H9 (cell line): ENCODE measurements around the gene OR2A2. TPM values are rescaled to one million over a fixed set of nuclear protein-coding genes. Genes with fewer than 3 reads are reported as not detected.

ENCODE experiments used
- DNase-seq: peaks from one replicate; pipeline ENCODE4 v3.0.0-alpha.2; 2017
- H2AFZ ChIP-seq: one replicate; pipeline ENCODE4 v1.6.1; 2013; ENCODE audit warnings: mild to moderate bottlenecking, low read length, control low read depth, moderate library complexity
- H2AK5ac ChIP-seq: 2 replicates; pipeline ENCODE4 v1.6.1; 2013; ENCODE audit warnings: low read length, control low read depth, mixed read lengths; ENCODE audit not compliant: insufficient read length
- H2BK120ac ChIP-seq: one replicate; pipeline ENCODE4 v1.6.1; 2013; ENCODE audit warnings: low read depth, mild to moderate bottlenecking, low read length, control low read depth, inconsistent platforms; ENCODE audit not compliant: poor library complexity, severe bottlenecking
- H2BK12ac ChIP-seq: 2 replicates; pipeline ENCODE4 v1.6.1; 2013; ENCODE audit warnings: low read length, control low read depth, mixed read lengths, low read depth; ENCODE audit not compliant: insufficient read length
- H2BK15ac ChIP-seq: 2 replicates; pipeline ENCODE4 v1.6.1; 2013; ENCODE audit warnings: low read depth, low read length, control low read depth
- H2BK20ac ChIP-seq: one replicate; pipeline ENCODE4 v1.6.1; 2013; ENCODE audit warnings: low read depth, mild to moderate bottlenecking, low read length, control low read depth, inconsistent platforms; ENCODE audit not compliant: poor library complexity, severe bottlenecking
- H2BK5ac ChIP-seq: 2 replicates; pipeline ENCODE4 v1.6.1; 2013; ENCODE audit warnings: low read length, control low read depth, mixed read lengths; ENCODE audit not compliant: insufficient read length
- H3K14ac ChIP-seq: 2 replicates; pipeline ENCODE4 v1.6.1; 2013; ENCODE audit warnings: low read length, control low read depth; ENCODE audit not compliant: insufficient read depth
- H3K18ac ChIP-seq: 2 replicates; pipeline ENCODE4 v1.6.1; 2013; ENCODE audit warnings: low read depth, mild to moderate bottlenecking, mixed read lengths, low read length, control low read depth; ENCODE audit not compliant: insufficient read length
- H3K23ac ChIP-seq: 2 replicates; pipeline ENCODE4 v1.6.1; 2013; ENCODE audit warnings: low read length, control low read depth, mixed read lengths, low read depth; ENCODE audit not compliant: insufficient read length
- H3K23me2 ChIP-seq: 2 replicates; pipeline ENCODE4 v1.6.1; 2013; ENCODE audit warnings: low read depth, mild to moderate bottlenecking, mixed read lengths, low read length, control low read depth; ENCODE audit not compliant: insufficient read length, poor library complexity, severe bottlenecking
- H3K27ac ChIP-seq: 2 replicates; pipeline ENCODE4 v1.5.1; 2013; ENCODE audit warnings: low read length, control low read depth, mixed read lengths, low read depth; ENCODE audit not compliant: insufficient read length
- H3K27me3 ChIP-seq: 2 replicates; pipeline ENCODE4 v1.6.1; 2013; ENCODE audit warnings: low read length, control low read depth, inconsistent platforms; ENCODE audit not compliant: insufficient read depth
- H3K4ac ChIP-seq: 2 replicates; pipeline ENCODE4 v1.6.1; 2013; ENCODE audit warnings: low read depth, mild to moderate bottlenecking, control low read depth, inconsistent platforms, low read length, moderate library complexity
- H3K4me1 ChIP-seq: 2 replicates; pipeline ENCODE4 v1.6.1; 2013; ENCODE audit warnings: low read length, control low read depth, inconsistent platforms; ENCODE audit not compliant: insufficient read depth
- H3K4me2 ChIP-seq: 2 replicates; pipeline ENCODE4 v1.6.1; 2013; ENCODE audit warnings: low read length, control low read depth, mixed read lengths; ENCODE audit not compliant: insufficient read length, insufficient read depth
- H3K56ac ChIP-seq: 2 replicates; pipeline ENCODE4 v1.6.1; 2013; ENCODE audit warnings: low read depth, mild to moderate bottlenecking, mixed read lengths, low read length, control low read depth; ENCODE audit not compliant: insufficient read length
- H3K79me1 ChIP-seq: 2 replicates; pipeline ENCODE4 v1.6.1; 2013; ENCODE audit warnings: low read depth, mild to moderate bottlenecking, moderate library complexity, low read length, control low read depth, inconsistent platforms; ENCODE audit not compliant: insufficient read depth, poor library complexity, severe bottlenecking
- H3K79me2 ChIP-seq: 2 replicates; pipeline ENCODE4 v1.6.1; 2013; ENCODE audit warnings: low read length, control low read depth, inconsistent platforms; ENCODE audit not compliant: insufficient read depth
- H3K9ac ChIP-seq: 2 replicates; pipeline ENCODE4 v1.6.1; 2013; ENCODE audit warnings: low read length, control low read depth, mixed read lengths; ENCODE audit not compliant: insufficient read length; ENCODE audit errors: extremely low read depth
- H3K9me3 ChIP-seq: one replicate; pipeline ENCODE4 v1.6.1; 2013; ENCODE audit warnings: low read depth, low read length, inconsistent platforms; ENCODE audit not compliant: control insufficient read depth
- H3T11ph ChIP-seq: one replicate; pipeline ENCODE4 v1.6.1; 2013; ENCODE audit warnings: mild to moderate bottlenecking, low read length, control low read depth, inconsistent platforms
- H4K20me1 ChIP-seq: one replicate; pipeline ENCODE4 v1.6.1; 2013; ENCODE audit not compliant: control insufficient read depth, insufficient read length, insufficient read depth
- H4K5ac ChIP-seq: 2 replicates; pipeline ENCODE4 v1.6.1; 2013; ENCODE audit warnings: low read depth, mild to moderate bottlenecking, mixed read lengths, low read length, control low read depth; ENCODE audit not compliant: insufficient read length
- H4K8ac ChIP-seq: replicated peaks from 2 replicates; pipeline ENCODE4 v1.6.1; 2013; ENCODE audit warnings: low read length, control low read depth, mixed read lengths, low read depth; ENCODE audit not compliant: insufficient read length
- H4K91ac ChIP-seq: 2 replicates; pipeline ENCODE4 v1.6.1; 2013; ENCODE audit warnings: low read depth, mild to moderate bottlenecking, moderate library complexity, mixed read lengths, low read length, control low read depth; ENCODE audit not compliant: insufficient read length
- H3K27ac Mint-ChIP-seq, 3 experiments: 2 replicates in 2 of 3; 3 replicates in 1 of 3; pipeline ENCODE4 v1.8.0; 2020 to 2021; ENCODE audit warnings: mixed read lengths in 3 of 3, mild to moderate bottlenecking in 1 of 3, moderate library complexity in 1 of 3
- H3K27me3 Mint-ChIP-seq: 2 replicates; pipeline ENCODE4 v1.8.0; 2021; ENCODE audit warnings: low read depth, mild to moderate bottlenecking, moderate library complexity, mixed read lengths
- H3K36me3 Mint-ChIP-seq, 3 experiments: 2 replicates in 2 of 3; 3 replicates in 1 of 3; pipeline ENCODE4 v1.8.0; 2020 to 2021; ENCODE audit warnings: low read depth in 3 of 3, mixed read lengths in 3 of 3; ENCODE audit not compliant: insufficient read depth in 1 of 3
- H3K4me1 Mint-ChIP-seq, 2 experiments: 2 replicates each; pipeline ENCODE4 v1.8.0; 2020; ENCODE audit warnings: mixed read lengths in 2 of 2
- H3K4me3 Mint-ChIP-seq, 2 experiments: 2 replicates in 1 of 2; 3 replicates in 1 of 2; pipeline ENCODE4 v1.8.0; 2020 to 2021; ENCODE audit warnings: mild to moderate bottlenecking in 2 of 2, mixed read lengths in 2 of 2, moderate library complexity in 1 of 2
- H3K9me3 Mint-ChIP-seq, 2 experiments: 2 replicates in 1 of 2; 3 replicates in 1 of 2; pipeline ENCODE4 v1.8.0; 2020; ENCODE audit warnings: mild to moderate bottlenecking in 2 of 2, mixed read lengths in 2 of 2, moderate library complexity in 1 of 2
- CTCF ChIP-seq: fragments of 200-600 bp; sonication (generic); conservative IDR thresholded peaks from 3 replicates; pipeline ENCODE4 v1.8.0; 2021; ENCODE audit warnings: antibody characterized with exemption, mild to moderate bottlenecking
- WGBS: extraction: QIAGEN DNeasy Blood & Tissue Kit; methylation state at CpG from one replicate; pipeline ENCODE4 v1.1.7; 2013; ENCODE audit warnings: missing lambda C conversion rate, low lambda C conversion rate, mixed read lengths; ENCODE audit not compliant: insufficient read length; ENCODE audit errors: extremely low coverage; 5-methylcytosine and 5-hydroxymethylcytosine counted together
- total RNA-seq: library from RNA; stranded (reverse); gene quantifications from 2 replicates; pipeline ENCODE4 v1.2.1, GENCODE V29; 2021

Gene OR2A2
- total RNA-seq, 1 experiment from 2014 or later, result not detected

GRCh38 chr7:144100607-144101006 is 8.8 kb upstream of the OR2A2 start:
- no peak for TF ChIP-seq CTCF
- no peaks in the 10 kb centered on the region for H3K36me3 Mint-ChIP-seq
- Histone ChIP-seq H3T11ph (no peak overlapping the region), H2BK20ac (no peak overlapping the region), H3K27ac (no peak overlapping the region), H4K8ac (no peak overlapping the region), H3K4ac (no peak overlapping the region), H3K27me3 (no peaks in the 10 kb centered on the region), H2AK5ac (no peak overlapping the region), H3K79me1 (no peaks in the 10 kb centered on the region), H2BK5ac (no peak overlapping the region), H4K5ac (no peak overlapping the region), H2BK120ac (no peak overlapping the region), H3K9ac (no peak overlapping the region), H4K20me1 (no peaks in the 10 kb centered on the region), H2AFZ (no peak overlapping the region), H3K56ac (no peak overlapping the region), H3K14ac (no peak overlapping the region), H3K18ac (no peak overlapping the region), H2BK15ac (no peak overlapping the region), H3K4me1 (no peaks in the 10 kb centered on the region; the same call in 1 of the 2 replicates), H3K9me3 (no peaks in the 10 kb centered on the region), H3K79me2 (no peaks in the 10 kb centered on the region), H3K4me2 (no peak overlapping the region), H2BK12ac (no peak overlapping the region), H3K23ac (no peak overlapping the region), H3K23me2 (no peaks in the 10 kb centered on the region), H4K91ac (no peak overlapping the region)
- WGBS, result no CpG with 5 or more reads among the region's 3 CpGs
- DNase-seq, result no peak
- H3K4me1 Mint-ChIP-seq, result peaks cover 2 to 3% of the 10 kb centered on the region in 2 experiments; a peak in 2 of 4 replicates
- H3K4me3 Mint-ChIP-seq, result no peak overlapping the region
- no peaks in the 10 kb centered on the region; a peak in 1 of 5 replicates for H3K9me3 Mint-ChIP-seq
- no peak overlapping the region for H3K27ac Mint-ChIP-seq
- no peaks in the 10 kb centered on the region for H3K27me3 Mint-ChIP-seq
